T47D (cell line): ENCODE data around the gene GGT7.

Source experiments
- DNase-seq, 2 experiments: peaks; one replicate each; pipeline versions ENCODE4 v3.0.0 to v3.0.0-alpha.2; 2011 to 2012; ENCODE audit warnings: low read depth in 1 of 2, low spot score in 1 of 2
- JUND ChIP-seq: IDR thresholded peaks from 2 replicates; pipeline ENCODE4 v1.6.1; 2012; ENCODE audit warnings: low read depth
- in situ Hi-C: cut with HindIII; loops from 2 replicates; pipeline ENCODE4 v1.10.0; 2016; ENCODE audit warnings: low sequenced_read_pairs, low pct_unique_long_range_greater_than_20kb

Gene GGT7

GRCh38 chr20:34859367-34859766, 13.3 kb downstream of the GGT7 start:
- in situ Hi-C loops = no loop called here
- no peak for DNase-seq
- no peak for TF ChIP-seq JUND

- DNase-seq = no peak
- in situ Hi-C loops = no loop called here
- TF ChIP-seq JUND = no peak
Measured at GRCh38 chr20:34852298-34852697, 20.4 kb downstream of the GGT7 start.

DNA sequence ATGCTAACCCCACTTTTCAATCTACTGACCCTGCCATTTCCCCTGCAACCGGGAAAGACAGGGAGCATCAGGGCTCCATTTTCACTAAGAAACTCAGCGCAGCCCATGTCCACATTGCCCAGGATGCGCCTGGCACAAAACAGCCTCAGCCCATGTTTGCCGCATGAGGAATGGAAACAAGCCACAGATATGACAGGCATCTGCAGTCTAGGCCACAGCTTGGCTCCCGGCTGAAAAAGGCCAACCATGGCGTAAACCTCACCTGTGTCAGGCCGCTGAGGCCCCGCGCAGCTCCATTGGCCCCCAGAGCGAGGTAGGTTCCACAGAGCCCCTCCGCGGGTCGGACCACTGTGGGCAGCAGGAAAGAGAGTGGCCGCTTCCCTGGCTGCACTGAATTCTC, 21.7 kb downstream of the GGT7 start:
- no peak for TF ChIP-seq JUND
- no peak for DNase-seq
- in situ Hi-C loops = no loop called here

GRCh38 chr20:34849778-34850177, 22.9 kb downstream of the GGT7 start:
- in situ Hi-C loops = no loop called here
- DNase-seq = no peak
- no peak for TF ChIP-seq JUND

GRCh38 chr20:34848597-34848996, 24.1 kb downstream of the GGT7 start:
- no peak for TF ChIP-seq JUND
- DNase-seq = no peak
- in situ Hi-C loops = no loop called here

DNA sequence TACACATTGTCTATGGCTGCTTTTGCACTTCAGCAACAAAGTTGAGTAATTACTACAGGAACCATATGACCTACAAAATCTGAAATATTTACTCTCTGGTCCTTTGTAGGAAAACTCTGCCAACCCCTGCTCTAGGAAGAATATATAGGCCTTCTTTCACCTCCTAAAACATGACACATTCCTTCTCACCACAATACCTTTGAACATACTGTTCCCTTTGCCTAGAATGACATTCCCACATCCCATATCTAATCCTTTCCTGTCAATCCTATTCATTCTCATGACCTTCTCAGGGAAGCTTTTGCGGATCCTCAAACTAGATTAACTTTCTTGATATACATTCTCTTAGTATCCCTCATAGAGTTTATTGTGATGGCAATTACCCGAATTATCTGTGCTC, 29.2 kb downstream of the GGT7 start:
- in situ Hi-C loops = no loop called here
- no peak for TF ChIP-seq JUND

DNA sequence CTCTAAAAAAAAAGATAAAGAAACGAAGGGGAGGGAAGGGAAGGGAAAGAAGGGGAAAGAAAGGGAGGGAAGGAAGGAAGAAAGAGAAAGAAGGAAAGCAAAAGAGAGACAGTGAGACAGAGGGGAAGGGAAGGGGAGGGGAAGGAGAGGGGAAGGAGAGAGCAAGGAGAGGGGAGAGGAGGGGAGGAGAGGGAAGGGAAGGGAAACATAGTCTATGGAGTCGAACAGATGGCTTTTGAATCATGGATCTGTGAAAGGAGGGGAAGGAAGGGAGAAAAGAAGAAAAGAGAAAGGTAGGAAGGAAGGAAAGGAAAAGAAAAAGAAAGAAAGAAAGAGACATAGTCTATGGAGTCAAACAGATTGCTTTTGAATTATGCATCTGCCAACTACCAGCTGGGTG, 30.5 kb downstream of the GGT7 start:
- in situ Hi-C loops = no loop called here
- DNase-seq = no peak
- TF ChIP-seq JUND = no peak

More for the DNA sequence above, 29.2 kb downstream of the GGT7 start:
- DNase-seq = no peak

- in situ Hi-C loops = no loop called here
- DNase-seq = peak; percentile 55 to 60
- no peak for TF ChIP-seq JUND
Measured at GRCh38 chr20:34834459-34834893, 38.2 kb downstream of the GGT7 start.

- in situ Hi-C loops = no loop called here
- DNase-seq = no peak
- no peak for TF ChIP-seq JUND
Measured at GRCh38 chr20:34831936-34832335, 40.7 kb downstream of the GGT7 start.

DNA sequence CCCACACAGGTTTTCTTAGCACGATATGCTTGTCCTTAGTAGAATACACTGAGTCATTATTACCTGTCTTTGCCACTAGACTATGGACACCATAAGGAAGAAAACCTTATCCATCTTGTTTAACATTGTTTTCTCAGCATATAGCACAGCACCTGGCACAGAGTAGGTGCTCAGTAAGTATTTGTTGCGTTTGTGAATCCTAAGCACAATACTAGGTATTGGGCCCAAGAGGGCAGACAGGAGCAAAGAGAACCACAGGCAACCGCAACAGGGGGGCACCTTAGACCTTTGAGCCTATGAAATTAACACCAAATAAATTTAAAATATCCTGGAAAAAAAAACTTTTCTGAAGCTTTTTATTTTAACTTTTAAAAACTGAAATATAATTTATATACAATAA, 43.5 kb downstream of the GGT7 start:
- in situ Hi-C loops = no loop called here
- no peak for TF ChIP-seq JUND
- DNase-seq = no peak

GRCh38 chr20:34825530-34826362, 46.9 kb downstream of the GGT7 start, which contains the start of gene NCOA6:
Gene NCOA6 (minus strand): TSS chr20:34825651. CDS start chr20:34782355, 43,296 bp downstream.
- in situ Hi-C loops = no loop called here
- no peak for TF ChIP-seq JUND
- DNase-seq = peak; percentile 71 to 93

- in situ Hi-C loops = no loop called here
- DNase-seq = peak; percentile 43 to 66
- no peak for TF ChIP-seq JUND
Measured at GRCh38 chr20:34824806-34825529, 47.7 kb downstream of the GGT7 start.

- peak; percentile 80 to 90 for DNase-seq
- in situ Hi-C loops = no loop called here
- no peak for TF ChIP-seq JUND
Measured at GRCh38 chr20:34824452-34824805, 48.2 kb downstream of the GGT7 start.

- DNase-seq = no peak
- in situ Hi-C loops = no loop called here
- TF ChIP-seq JUND = no peak
Measured at GRCh38 chr20:34824026-34824425, 48.6 kb downstream of the GGT7 start.
